SK-N-SH (cell line): ENCODE measurements around the gene TAS2R31.

Experiments
- CTCF ChIP-seq: fragments of 200-600 bp; sonication (generic); IDR thresholded peaks from 2 replicates; pipeline ENCODE4 v1.6.1; 2017; ENCODE audit warnings: antibody characterized with exemption, mild to moderate bottlenecking, moderate library complexity
- JUND ChIP-seq: IDR thresholded peaks from 2 replicates; pipeline ENCODE4 v1.4.0; 2012
- NFIC ChIP-seq: IDR thresholded peaks from 2 replicates; pipeline ENCODE4 v1.4.0; 2012; ENCODE audit warnings: borderline replicate concordance
- PBX3 ChIP-seq: IDR thresholded peaks from 2 replicates; pipeline ENCODE4; 2012
- POLR2AphosphoS5 ChIP-seq: IDR thresholded peaks from 2 replicates; pipeline ENCODE4 v1.6.1; 2012; ENCODE audit warnings: low read depth, low read length
- REST ChIP-seq: IDR thresholded peaks from 2 replicates; pipeline ENCODE4 v1.6.1; 2012; ENCODE audit warnings: mild to moderate bottlenecking, low read depth, low read length, moderate library complexity
- TEAD4 ChIP-seq: IDR thresholded peaks from 2 replicates; pipeline ENCODE4 v1.4.0; 2012; ENCODE audit warnings: mild to moderate bottlenecking, borderline replicate concordance; ENCODE audit not compliant: insufficient read depth

GRCh38 chr12:11071414-11071813, 40.2 kb upstream of the TAS2R31 start:
- TF ChIP-seq CTCF (no peak), JUND (no peak), REST (no peak), NFIC (no peak), POLR2AphosphoS5 (no peak), PBX3 (no peak), TEAD4 (no peak)
